Osteoblast (primary cell): ENCODE results near the gene TMEM18. TPM values are rescaled to one million over a fixed set of nuclear protein-coding genes. Genes with fewer than 3 reads are reported as not detected.

ENCODE experiments used
- DNase-seq: peaks from one replicate; pipeline ENCODE4 v3.0.0; 2011; ENCODE audit warnings: low spot score, mixed read lengths; ENCODE audit not compliant: insufficient read length; ENCODE audit errors: missing footprints
- H2AFZ ChIP-seq: 2 replicates; pipeline ENCODE4 v1.6.0; 2011; ENCODE audit warnings: mild to moderate bottlenecking, low read length
- H3K27ac ChIP-seq: 2 replicates; pipeline ENCODE4 v1.5.1; 2011; ENCODE audit warnings: mild to moderate bottlenecking, low read depth, low read length, moderate library complexity
- H3K27me3 ChIP-seq: 2 replicates; pipeline ENCODE4 v1.6.0; 2012; ENCODE audit warnings: mild to moderate bottlenecking, control low read depth, inconsistent platforms, low read length, moderate library complexity; ENCODE audit not compliant: insufficient read depth
- H3K36me3 ChIP-seq: 2 replicates; pipeline ENCODE4 v1.5.1; 2011; ENCODE audit warnings: mild to moderate bottlenecking, low read length, control low read depth, moderate library complexity; ENCODE audit not compliant: insufficient read depth
- H3K4me1 ChIP-seq: 2 replicates; pipeline ENCODE4 v1.5.1; 2011; ENCODE audit warnings: mild to moderate bottlenecking, low read length, control low read depth, moderate library complexity; ENCODE audit not compliant: insufficient read depth
- H3K4me2 ChIP-seq: 2 replicates; pipeline ENCODE4 v1.6.0; 2011; ENCODE audit warnings: mild to moderate bottlenecking, low read length; ENCODE audit not compliant: insufficient read depth
- H3K4me3 ChIP-seq: fragments of 200-600 bp; sonication (generic); 3 replicates; pipeline ENCODE4 v1.5.1; 2012; ENCODE audit warnings: mild to moderate bottlenecking, low read length, inconsistent platforms; ENCODE audit not compliant: insufficient read depth
- H3K79me2 ChIP-seq: 2 replicates; pipeline ENCODE4 v1.6.0; 2012; ENCODE audit warnings: mild to moderate bottlenecking, low read length, control low read depth, inconsistent platforms; ENCODE audit not compliant: insufficient read depth
- H3K9me3 ChIP-seq: 2 replicates; pipeline ENCODE4 v1.5.1; 2011; ENCODE audit warnings: low read depth, low read length, control low read depth
- H4K20me1 ChIP-seq: 2 replicates; pipeline ENCODE4 v1.6.0; 2012; ENCODE audit warnings: mild to moderate bottlenecking, low read length, control low read depth; ENCODE audit not compliant: insufficient read depth
- CTCF ChIP-seq: IDR thresholded peaks from 2 replicates; pipeline ENCODE4 v1.5.1; 2011; ENCODE audit warnings: mild to moderate bottlenecking, low read depth, low read length, moderate library complexity; ENCODE audit errors: extremely low read depth
- total RNA-seq: library from RNA; depleted of rRNA; stranded (reverse); fragments of >200 nt; gene quantifications from 2 replicates; pipeline ENCODE4 v1.2.3, GENCODE V29; 2012

The TMEM18 gene
- total RNA-seq, 1 donor = 15.9 TPM

- peaks cover 2% of the 10 kb centered on the region for H3K36me3 ChIP-seq
- DNase-seq = peak; percentile 62
- peaks cover 20% of the 10 kb centered on the region for H4K20me1 ChIP-seq
- peaks cover 33% of the 10 kb centered on the region for H3K4me1 ChIP-seq
- no peak overlapping the region for H2AFZ ChIP-seq
- no peaks in the 10 kb centered on the region for H3K9me3 ChIP-seq
- TF ChIP-seq CTCF = no peak
- no peaks in the 10 kb centered on the region for H3K27me3 ChIP-seq
- H3K4me2 ChIP-seq = peak overlapping the region; percentile 49
- H3K27ac ChIP-seq = peak overlapping the region; percentile 71
- H3K4me3 ChIP-seq = no peak overlapping the region
- peaks cover 25% of the 10 kb centered on the region for H3K79me2 ChIP-seq
Measured at GRCh38 chr2:675051-675450, 2.2 kb downstream of the TMEM18 start.

DNA sequence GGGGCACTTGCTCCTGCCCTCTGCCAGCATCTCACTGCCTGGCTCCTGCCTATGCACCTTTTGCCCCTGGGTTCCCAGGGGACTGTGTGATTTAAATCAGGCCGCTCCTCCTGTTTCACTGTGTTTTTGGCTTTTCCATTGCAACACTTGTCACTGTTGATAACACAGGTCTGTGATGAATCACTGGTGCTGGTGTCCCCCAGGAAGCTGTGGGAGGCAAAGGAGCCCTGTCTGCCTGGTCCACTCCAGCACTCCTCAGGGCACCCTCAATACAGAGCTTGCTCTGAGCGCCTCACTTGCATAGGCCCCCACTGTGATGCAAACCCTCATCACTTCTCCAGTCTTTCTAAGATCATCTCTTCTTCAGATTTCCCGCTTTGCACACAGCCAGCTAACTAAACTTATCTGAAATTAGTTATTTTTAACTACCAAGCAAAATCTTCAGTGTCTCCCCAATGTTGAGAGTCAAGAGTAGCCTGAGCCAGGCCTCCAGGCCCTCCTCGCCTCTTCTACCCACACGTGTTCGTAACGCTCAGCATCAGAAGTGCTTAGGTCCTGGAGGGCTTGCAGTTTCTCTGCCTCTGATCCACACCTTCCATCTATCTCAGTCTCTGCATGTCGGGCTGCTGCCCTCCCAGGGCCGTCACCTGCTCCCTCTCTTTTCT is 2.8 kb downstream of the TMEM18 start:
- Histone ChIP-seq H3K79me2 (peaks cover 25% of the 10 kb centered on the region), H3K4me2 (peak overlapping the region; percentile 49), H4K20me1 (peaks cover 20% of the 10 kb centered on the region), H3K4me3 (no peak overlapping the region), H3K36me3 (peaks cover 6% of the 10 kb centered on the region), H2AFZ (no peak overlapping the region), H3K4me1 (peaks cover 34% of the 10 kb centered on the region), H3K9me3 (no peaks in the 10 kb centered on the region), H3K27ac (peak overlapping the region; percentile 71), H3K27me3 (no peaks in the 10 kb centered on the region)
- DNase-seq = peak; percentile 56
- TF ChIP-seq CTCF = no peak

DNA sequence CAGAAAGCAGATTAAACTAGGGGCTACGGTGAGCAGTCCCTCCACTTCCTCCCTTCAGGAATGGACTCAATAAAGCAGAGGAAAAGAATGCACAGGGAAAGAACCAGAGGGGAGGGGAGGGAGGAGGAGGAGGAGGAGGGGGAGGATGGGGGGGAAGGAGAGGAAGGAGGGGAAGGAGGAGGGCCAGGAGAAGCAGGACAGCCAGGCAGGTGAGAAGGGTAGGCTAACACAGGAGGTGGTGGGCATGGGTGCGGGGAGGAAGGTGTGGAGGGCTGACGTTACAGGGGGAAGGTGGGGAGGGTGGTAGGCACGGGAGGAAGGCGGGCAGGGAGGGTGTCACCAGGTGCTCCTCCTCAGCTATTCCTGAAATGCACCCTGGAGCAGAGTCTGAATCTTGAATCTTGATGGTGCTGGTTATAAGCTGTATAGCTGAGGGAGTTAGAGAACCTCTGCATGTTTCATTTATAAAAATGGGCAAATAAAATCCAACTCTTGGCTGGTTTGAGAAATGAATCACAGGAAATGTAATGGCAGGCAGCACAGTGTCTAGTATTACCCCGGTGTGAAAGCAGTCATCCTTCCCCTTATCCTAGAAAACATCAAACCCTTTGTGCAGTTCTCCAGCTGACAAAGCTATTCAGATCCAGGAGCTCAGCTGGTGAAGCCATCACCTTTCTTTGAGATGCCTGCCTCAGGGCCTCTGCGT is 3.4 kb downstream of the TMEM18 start:
- no peak for TF ChIP-seq CTCF
- H3K27ac ChIP-seq = peak overlapping the region; percentile 71
- peaks cover 25% of the 10 kb centered on the region for H3K79me2 ChIP-seq
- no peak overlapping the region for H2AFZ ChIP-seq
- peaks cover 40% of the 10 kb centered on the region for H3K4me1 ChIP-seq
- no peak overlapping the region for H3K4me3 ChIP-seq
- DNase-seq = peak; percentile 93
- H3K27me3 ChIP-seq = no peaks in the 10 kb centered on the region
- H4K20me1 ChIP-seq = peaks cover 20% of the 10 kb centered on the region
- peaks cover 12% of the 10 kb centered on the region for H3K36me3 ChIP-seq
- H3K9me3 ChIP-seq = no peaks in the 10 kb centered on the region
- peak overlapping the region; percentile 49 for H3K4me2 ChIP-seq

DNA sequence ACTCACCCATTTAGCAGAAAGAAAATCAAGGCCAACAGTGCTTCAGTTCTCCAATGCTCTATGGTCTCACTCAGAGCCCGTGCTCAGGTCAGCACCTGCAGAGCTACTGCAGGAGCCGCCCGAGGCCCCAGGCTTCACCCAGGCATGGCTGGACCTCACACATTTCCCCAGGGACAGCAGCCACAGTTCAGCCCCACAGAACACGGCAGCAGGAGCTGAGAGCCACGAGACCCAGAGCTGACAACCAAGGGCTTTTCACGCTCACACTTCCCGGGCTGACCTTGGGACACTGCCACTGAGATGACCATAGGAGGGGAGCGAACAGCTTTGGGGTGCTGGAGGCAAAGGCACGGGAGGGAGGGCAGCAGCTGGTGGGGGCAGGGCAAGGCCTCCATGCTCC is 4.2 kb downstream of the TMEM18 start:
- Histone ChIP-seq H3K4me2 (no peak overlapping the region), H3K79me2 (peaks cover 25% of the 10 kb centered on the region), H3K9me3 (no peaks in the 10 kb centered on the region), H3K4me1 (peaks cover 36% of the 10 kb centered on the region), H2AFZ (no peak overlapping the region), H3K4me3 (no peak overlapping the region), H3K27me3 (no peaks in the 10 kb centered on the region), H4K20me1 (peaks cover 20% of the 10 kb centered on the region), H3K27ac (peak overlapping the region; percentile 45), H3K36me3 (peaks cover 20% of the 10 kb centered on the region)
- DNase-seq = no peak
- no peak for TF ChIP-seq CTCF
